GM12878 (cell line): ENCODE measurements around the gene SLC35F2. TPM values are rescaled to one million over a fixed set of nuclear protein-coding genes. Genes with fewer than 3 reads are reported as not detected.

Experiments used
- ATAC-seq: fragments of 200-7000 bp; cut with Tn5 transposase; 3 replicates; pipeline ENCODE4 v1.9.1; 2020; ENCODE audit warnings: mild to moderate bottlenecking, moderate library complexity
- BruUV-seq: library from RNA; stranded (reverse); fragments of 400-500 nt; replicated peaks from 2 replicates; lab custom pipeline; 2021; lab: Mats Ljungman, UMichigan
- CTCF ChIA-PET: fragments of 300-600 bp; sonication (Branson Sonifier 250); formaldehyde crosslinking; extraction: SDS; loops from one replicate; lab custom pipeline; 2021; ENCODE audit warnings: inconsistent platforms; lab: Yijun Ruan, JAX
- POLR2A ChIA-PET: fragments of 350-600 bp; formaldehyde crosslinking; extraction: SDS; loops from one replicate; lab custom pipeline; 2021; ENCODE audit warnings: inconsistent platforms; lab: Charles Lee
- RAD21 ChIA-PET: fragments of 300-600 bp; sonication (Branson Sonifier 250); formaldehyde crosslinking; loops from one replicate; lab custom pipeline; 2023; ENCODE audit warnings: antibody characterized with exemption; ENCODE audit not compliant: unreplicated experiment; lab: Charles Lee
- SMC1A ChIA-PET: fragments of 300-600 bp; sonication (Branson Sonifier 250); formaldehyde crosslinking; loops from one replicate; lab custom pipeline; 2023; ENCODE audit not compliant: unreplicated experiment, uncharacterized antibody; lab: Charles Lee
- DNase-seq: peaks from one replicate; pipeline ENCODE4 v3.0.0-alpha.2; 2011; ENCODE audit warnings: low read depth, low spot score
- FAIRE-seq: peaks from 3 replicates; lab custom pipeline; 2011; peaks lifted over from hg19 to GRCh38; lab: Jason Lieb, UNC
- H2AFZ ChIP-seq: 2 replicates; pipeline ENCODE4 v1.6.0; 2011; ENCODE audit warnings: low read depth, low read length, control low read depth; ENCODE audit not compliant: control insufficient read depth
- H3K27ac ChIP-seq: 2 replicates; pipeline ENCODE4 v1.5.1; 2011; ENCODE audit warnings: control low read depth; ENCODE audit not compliant: control insufficient read depth, insufficient read depth
- H3K27me3 ChIP-seq, 2 experiments: replicated peaks in 1 of 2; 2 replicates each; pipeline versions ENCODE4 v1.6.0 to v1.6.1; 2011; ENCODE audit warnings: low read length in 1 of 2; ENCODE audit not compliant: control insufficient read depth in 2 of 2, insufficient read depth in 2 of 2
- H3K36me3 ChIP-seq, 2 experiments: 2 replicates each; pipeline ENCODE4 v1.5.1; 2011; ENCODE audit warnings: low read length in 1 of 2; ENCODE audit not compliant: control insufficient read depth in 2 of 2, insufficient read depth in 2 of 2
- H3K4me1 ChIP-seq: 2 replicates; pipeline ENCODE4 v1.6.1; 2011; ENCODE audit warnings: mild to moderate bottlenecking, low read length, moderate library complexity, mixed read lengths; ENCODE audit not compliant: control insufficient read depth, insufficient read depth
- H3K4me2 ChIP-seq: 2 replicates; pipeline ENCODE4 v1.6.0; 2011; ENCODE audit warnings: control low read depth; ENCODE audit not compliant: control insufficient read depth, insufficient read depth
- H3K4me3 ChIP-seq: fragments of 200-600 bp; sonication (generic); 2 replicates; pipeline ENCODE4 v1.5.1; 2016
- H3K79me2 ChIP-seq: 2 replicates; pipeline ENCODE4 v1.6.0; 2011; ENCODE audit warnings: low read length; ENCODE audit not compliant: control insufficient read depth, insufficient read depth
- H3K9ac ChIP-seq: 2 replicates; pipeline ENCODE4 v1.8.0; 2011; ENCODE audit warnings: low read length, control low read depth, mixed read lengths; ENCODE audit not compliant: control insufficient read depth, insufficient read depth
- H3K9me3 ChIP-seq: replicated peaks from 3 replicates; pipeline ENCODE4 v1.5.1; 2011; ENCODE audit warnings: mild to moderate bottlenecking, low read length; ENCODE audit not compliant: control insufficient read depth, insufficient read depth
- H4K20me1 ChIP-seq: 2 replicates; pipeline ENCODE4 v1.6.0; 2011; ENCODE audit not compliant: control insufficient read depth, insufficient read depth
- CBX5 ChIP-seq: sonication (generic); IDR thresholded peaks from 2 replicates; pipeline ENCODE4 v1.6.1; 2016; ENCODE audit warnings: low read depth, moderate library complexity, mild to moderate bottlenecking, inconsistent platforms
- ELK1 ChIP-seq: IDR thresholded peaks from 2 replicates; pipeline ENCODE4 v1.6.1; 2012; ENCODE audit warnings: low read depth, low read length, improper control_type of control experiment
- KAT2A ChIP-seq: conservative IDR thresholded peaks from 2 replicates; pipeline ENCODE4 v1.6.1; 2011; ENCODE audit warnings: low read depth, low read length; ENCODE audit not compliant: control insufficient read depth
- RELA ChIP-seq: fragments of 450-650 bp; IDR thresholded peaks from 2 replicates; pipeline ENCODE4 v1.8.0; 2014; ENCODE audit warnings: borderline replicate concordance; ENCODE audit not compliant: partially characterized antibody
- RUNX3 ChIP-seq: IDR thresholded peaks from 2 replicates; pipeline ENCODE4 v1.6.1; 2012; ENCODE audit warnings: low read length, inconsistent platforms
- ZNF274 ChIP-seq: IDR thresholded peaks from one replicate; pipeline ENCODE4 v1.8.0; 2011; ENCODE audit not compliant: insufficient read length, insufficient read depth
- WGBS: methylation state at CpG from one replicate; pipeline ENCODE4 v1.1.6; 2016; ENCODE audit warnings: low lambda C conversion rate; ENCODE audit not compliant: insufficient replicate concordance, insufficient coverage; ENCODE audit errors: missing lambda C conversion rate; 5-methylcytosine and 5-hydroxymethylcytosine counted together
- in situ Hi-C: fragments of 300-500 bp; cut with MboI; formaldehyde crosslinking; loops from 9 replicates; pipeline ENCODE4 v1.14.3; 2018; ENCODE audit warnings: mixed read lengths
- intact Hi-C: fragments of 100-400 bp; cut with micrococcal nuclease; formaldehyde crosslinking; loops from one replicate; pipeline ENCODE4 v1.14.2; 2022; ENCODE audit not compliant: unreplicated experiment
- polyA plus RNA-seq, 11 experiments: library from polyadenylated mRNA; depleted of rRNA in 4 of 11; unstranded in 6 of 11; stranded (reverse) in 5 of 11; fragments of >200 nt; fragmentation: Nextera tagmentation in 4 of 11; fragmentation: Illumina TruSeq in 1 of 11; extraction: Ambion mirVana in 4 of 11; extraction: Trizol in 1 of 11; gene quantifications; 1 replicate in 1 of 11; 2 replicates in 10 of 11; pipeline versions ENCODE4 v1.2.1 to v1.2.3, GENCODE V29; 2011 to 2016; ENCODE audit warnings: inconsistent platforms in 2 of 11, missing spikeins in 2 of 11, low read depth in 1 of 11
- total RNA-seq, 4 experiments: library from RNA; depleted of rRNA in 3 of 4; stranded (reverse); fragments of >200 nt in 3 of 4; fragmentation: Illumina TruSeq in 1 of 4; extraction: Trizol in 1 of 4; gene quantifications; 2 replicates each; pipeline versions ENCODE4 v1.2.1 to v1.2.3, GENCODE V29; 2013 to 2021

SLC35F2 gene
- total and polyA plus RNA-seq, 10 of the 15 experiments (the other 5 are each of a cell fraction or from before 2014, with no cell fraction given): 15.2 to 48.8 (median 40.1) TPM

- H2AFZ ChIP-seq: no peak overlapping the region
- TF ChIP-seq RELA (no peak), ZNF274 (no peak), RUNX3 (no peak), CBX5 (no peak), KAT2A (no peak), ELK1 (no peak)
- TF ChIP-seq, all 136 proteins: peak for 0
- SMC1A ChIA-PET: interaction anchor here (1.0 to 2.5 kb wide), 5 partner anchors 9 to 48 kb away, joined by 4 to 12 read pairs (median 6); no protein-coding TSS in a partner anchor
- H3K9me3 ChIP-seq: no peaks in the 10 kb centered on the region
- H3K4me2 ChIP-seq: peak overlapping the region; percentile 7; the same call in 1 of the 2 replicates
- H3K27me3 ChIP-seq: no peaks in the 10 kb centered on the region
- in situ Hi-C loops (no loop called here), intact Hi-C loops (no loop called here)
- BruUV-seq: no TSS peak
- RAD21 ChIA-PET: interaction anchor here (0.7 to 1.0 kb wide), 2 partner anchors 16 to 48 kb away, joined by 3 read pairs; no protein-coding TSS in a partner anchor
- H3K4me3 ChIP-seq: no peak overlapping the region
- DNase-seq: no peak
- WGBS: 7% methylated on average over 1 of the region's 1 CpG
- no peaks in the 10 kb centered on the region for H4K20me1 ChIP-seq
- H3K9ac ChIP-seq: no peak overlapping the region
- peaks cover 73% of the 10 kb centered on the region for H3K79me2 ChIP-seq
- H3K27ac ChIP-seq: no peak overlapping the region
- H3K36me3 ChIP-seq: peaks cover 2 to 3% of the 10 kb centered on the region in 2 experiments; a peak in 3 of 4 replicates
- FAIRE-seq: no peak
- peaks cover 16% of the 10 kb centered on the region for H3K4me1 ChIP-seq
- POLR2A ChIA-PET: interaction anchor here (0.7 to 1.5 kb wide), 3 partner anchors 11 to 16 kb away, joined by 3 to 7 read pairs (median 5); no protein-coding TSS in a partner anchor
- no peak; the same call in 2 of the 3 replicates for ATAC-seq
- CTCF ChIA-PET: interaction anchor here (0.8 to 1.3 kb wide), 4 partner anchors 12 to 77 kb away, joined by 3 to 5 read pairs (median 4); no protein-coding TSS in a partner anchor
Measured at GRCh38 chr11:107848345-107848744, 10.2 kb downstream of the SLC35F2 start.
